Colonic mucosa (tissue), 4 donors: ENCODE results near the gene FAM193A. TPM values are rescaled to one million over a fixed set of nuclear protein-coding genes. Genes with fewer than 3 reads are reported as not detected.

ENCODE experiments used
- DNase-seq: peaks from one replicate; pipeline ENCODE4 v3.0.0-alpha.2; 2020
- H3K27ac ChIP-seq: fragments of 200-600 bp; one replicate; pipeline ENCODE4 v1.8.0; 2021
- H3K27me3 ChIP-seq: fragments of 200-600 bp; one replicate; pipeline ENCODE4 v1.8.0; 2021
- H3K36me3 ChIP-seq: fragments of 200-600 bp; one replicate; pipeline ENCODE4 v1.8.0; 2021
- H3K4me1 ChIP-seq: fragments of 200-600 bp; one replicate; pipeline ENCODE4 v1.8.0; 2021; ENCODE audit warnings: mild to moderate bottlenecking
- H3K4me3 ChIP-seq: fragments of 200-600 bp; one replicate; pipeline ENCODE4 v1.8.0; 2021
- H3K9ac ChIP-seq, 2 donors: one replicate each; pipeline ENCODE4 v1.7.0; 2013; ENCODE audit warnings: control low read depth in 2 of 2, low read depth in 2 of 2, low read length in 2 of 2
- H3K9me3 ChIP-seq: fragments of 200-600 bp; one replicate; pipeline ENCODE4 v1.8.0; 2021
- CTCF ChIP-seq: fragments of 200-600 bp; IDR thresholded peaks from one replicate; pipeline ENCODE4 v1.8.0; 2022; ENCODE audit warnings: antibody characterized with exemption, mild to moderate bottlenecking
- intact Hi-C: fragments of 100-400 bp; cut with DNase I; formaldehyde crosslinking; loops from one replicate; pipeline ENCODE4 v1.14.1; 2022
- total RNA-seq, 2 donors: library from RNA; stranded (reverse); fragmentation: NEBNext Ultra II Directional in 1 of 2; extraction: Animal tissue kit (Norgen Biotek cat#: 25700) in 1 of 2; gene quantifications; one replicate each; pipeline ENCODE4 v1.2.1, GENCODE V29; 2021
- donor health status: healthy.
- donor health status: DM: no; HTN: no; CAD: no.
- donor health status: DM: no; HTN: no; CAD: no.

The FAM193A gene
- total RNA-seq, 2 donors from 2014 or later: 18.0 to 25.8 TPM

GRCh38 chr4:2754848-2755819 lies 218.7 kb downstream of the FAM193A start:
- peak overlapping the region; percentile 95 for H3K27ac ChIP-seq
- H3K9ac ChIP-seq: peak overlapping the region; percentile 42 to 93
- no peaks in the 10 kb centered on the region for H3K9me3 ChIP-seq
- intact Hi-C loops: no loop called here
- no peaks in the 10 kb centered on the region for H3K27me3 ChIP-seq
- DNase-seq: no peak
- H3K4me1 ChIP-seq: peaks cover 10% of the 10 kb centered on the region
- no peak for TF ChIP-seq CTCF
- H3K4me3 ChIP-seq: peak overlapping the region; percentile 71
- H3K36me3 ChIP-seq: no peaks in the 10 kb centered on the region

- H3K4me1 ChIP-seq: peaks cover 10% of the 10 kb centered on the region
- H3K9me3 ChIP-seq: no peaks in the 10 kb centered on the region
Observed at GRCh38 chr4:2755821-2756690, 219.6 kb downstream of the FAM193A start, which contains the start of gene TNIP2. Gene TNIP2 (minus strand): TSS chr4:2756336. CDS start chr4:2756289, 47 bp downstream.

GRCh38 chr4:2756691-2757350 lies 220.4 kb downstream of the FAM193A start:
- peak overlapping the region; percentile 80 for H3K27ac ChIP-seq
- H3K36me3 ChIP-seq: no peaks in the 10 kb centered on the region
- H3K27me3 ChIP-seq: no peaks in the 10 kb centered on the region
- no peak for TF ChIP-seq CTCF
- H3K4me3 ChIP-seq: peak overlapping the region; percentile 22
- DNase-seq: no peak
- intact Hi-C loops: no loop called here
- H3K9me3 ChIP-seq: no peaks in the 10 kb centered on the region
- H3K9ac ChIP-seq: peak overlapping the region; percentile 58 to 78
- H3K4me1 ChIP-seq: peaks cover 15% of the 10 kb centered on the region

More at GRCh38 chr4:2755821-2756690, 219.6 kb downstream of the FAM193A start, which contains the start of gene TNIP2:
- H3K27me3 ChIP-seq: no peaks in the 10 kb centered on the region
- intact Hi-C loops: no loop called here
- H3K9ac ChIP-seq: peak within 1 kb of the TSS; percentile 78 to 93
- H3K36me3 ChIP-seq: no peaks in the 10 kb centered on the region
- H3K4me3 ChIP-seq: peak within 1 kb of the TSS; percentile 71
- no peak for TF ChIP-seq CTCF
- peak; percentile 92 for DNase-seq
- peak within 1 kb of the TSS; percentile 95 for H3K27ac ChIP-seq

- H3K36me3 ChIP-seq: no peaks in the 10 kb centered on the region
- intact Hi-C loops: no loop called here
- no peak for DNase-seq
- H3K27ac ChIP-seq: no peak overlapping the region
- peaks cover 17% of the 10 kb centered on the region for H3K4me1 ChIP-seq
- no peak overlapping the region for H3K4me3 ChIP-seq
- no peak for TF ChIP-seq CTCF
- H3K27me3 ChIP-seq: no peaks in the 10 kb centered on the region
- H3K9me3 ChIP-seq: no peaks in the 10 kb centered on the region
- H3K9ac ChIP-seq: peak overlapping the region in 1 of 2 donors; percentile 34
Observed at GRCh38 chr4:2757426-2757825, 221.0 kb downstream of the FAM193A start.
